A673 (cell line): ENCODE data around the gene LYSET. TPM values are rescaled to one million over a fixed set of nuclear protein-coding genes. Genes with fewer than 3 reads are reported as not detected.
A peak's percentile ranks its signal among the peaks of the same experiment; 100 is the strongest.

Experiments used
- BruUV-seq: library from RNA; stranded (reverse); fragments of 400-500 nt; replicated peaks from 2 replicates; lab custom pipeline; 2021; lab: Mats Ljungman, UMichigan
- CTCF ChIA-PET: fragments of 300-600 bp; sonication (Branson Sonifier 250); formaldehyde crosslinking; loops from one replicate; lab custom pipeline; 2022; ENCODE audit warnings: antibody characterized with exemption; lab: Charles Lee
- POLR2A ChIA-PET: fragments of 300-600 bp; sonication (Branson Sonifier 250); formaldehyde crosslinking; loops from one replicate; lab custom pipeline; 2022; ENCODE audit warnings: antibody characterized with exemption; ENCODE audit not compliant: low non-redundant PET; lab: Charles Lee
- DNase-seq: peaks from one replicate; pipeline ENCODE4 v3.0.0-alpha.2; 2015; ENCODE audit warnings: low spot score
- H3K27ac ChIP-seq: fragments of 200-600 bp; sonication (generic); 2 replicates; pipeline ENCODE4 v1.5.1; 2016; ENCODE audit warnings: mixed run types, low read depth, mild to moderate bottlenecking, mixed read lengths, antibody characterized with exemption, low read length; ENCODE audit not compliant: poor library complexity, severe bottlenecking
- H3K27me3 ChIP-seq: fragments of 200-600 bp; sonication (generic); replicated peaks from 2 replicates; pipeline ENCODE4 v1.6.1; 2017; ENCODE audit warnings: mixed run types, low read depth, mild to moderate bottlenecking, mixed read lengths, antibody characterized with exemption, low read length; ENCODE audit not compliant: insufficient read depth, poor library complexity
- H3K36me3 ChIP-seq: fragments of 200-600 bp; sonication (generic); 2 replicates; pipeline ENCODE4 v1.6.1; 2016; ENCODE audit warnings: mixed run types, mild to moderate bottlenecking, mixed read lengths, antibody characterized with exemption, low read length; ENCODE audit not compliant: insufficient read depth, poor library complexity, severe bottlenecking
- H3K4me1 ChIP-seq: fragments of 200-600 bp; sonication (generic); 2 replicates; pipeline ENCODE4 v1.6.1; 2017; ENCODE audit warnings: mixed run types, mild to moderate bottlenecking, mixed read lengths, antibody characterized with exemption, low read length; ENCODE audit not compliant: insufficient read depth, poor library complexity, severe bottlenecking
- H3K4me3 ChIP-seq: fragments of 200-600 bp; sonication (generic); 2 replicates; pipeline ENCODE4 v1.5.1; 2016; ENCODE audit warnings: low read depth, mixed run types, mild to moderate bottlenecking, mixed read lengths, low read length; ENCODE audit not compliant: poor library complexity, severe bottlenecking
- H3K9me3 ChIP-seq: fragments of 200-600 bp; sonication (generic); 2 replicates; pipeline ENCODE4 v1.6.1; 2016; ENCODE audit warnings: mixed run types, low read depth, mild to moderate bottlenecking, mixed read lengths, antibody characterized with exemption, low read length; ENCODE audit not compliant: poor library complexity, severe bottlenecking
- CTCF ChIP-seq: fragments of 300-800, 200-600 bp; sonication (generic); conservative IDR thresholded peaks from 2 replicates; pipeline ENCODE4 v1.5.1; 2017; ENCODE audit warnings: low read depth, mild to moderate bottlenecking, antibody characterized with exemption, low read length, moderate library complexity, mixed read lengths
- EZH2 ChIP-seq: fragments of 200-600 bp; sonication (generic); IDR thresholded peaks from 2 replicates; pipeline ENCODE4 v1.6.1; 2017; ENCODE audit warnings: borderline replicate concordance, low read depth, mild to moderate bottlenecking, mixed read lengths, antibody characterized with exemption, low read length; ENCODE audit not compliant: poor library complexity, severe bottlenecking
- intact Hi-C: fragments of 100-400 bp; cut with micrococcal nuclease; formaldehyde crosslinking; loops from one replicate; pipeline ENCODE4 v1.10.0; 2022; ENCODE audit not compliant: unreplicated experiment
- total RNA-seq: library from RNA; stranded (reverse); gene quantifications from 2 replicates; pipeline ENCODE4 v1.2.3, GENCODE V29; 2021

The LYSET gene
- total RNA-seq, 1 experiment from 2014 or later: 26.8 TPM

- TF ChIP-seq EZH2 (no peak), CTCF (no peak)
- ChIA-PET CTCF (interaction anchor here (1.2 kb wide), 1 partner anchor 62 kb away, joined by 3 read pairs; no protein-coding TSS in a partner anchor), POLR2A (no interaction called here)
- Histone ChIP-seq H3K36me3 (no peaks in the 10 kb centered on the region), H3K27ac (no peak overlapping the region), H3K9me3 (no peaks in the 10 kb centered on the region), H3K4me1 (no peaks in the 10 kb centered on the region), H3K4me3 (no peak overlapping the region), H3K27me3 (no peaks in the 10 kb centered on the region)
- DNase-seq: no peak
- intact Hi-C loops: no loop called here
- BruUV-seq: no TSS peak
Observed at GRCh38 chr14:93175492-93175891, 9.6 kb upstream of the LYSET start.

DNA sequence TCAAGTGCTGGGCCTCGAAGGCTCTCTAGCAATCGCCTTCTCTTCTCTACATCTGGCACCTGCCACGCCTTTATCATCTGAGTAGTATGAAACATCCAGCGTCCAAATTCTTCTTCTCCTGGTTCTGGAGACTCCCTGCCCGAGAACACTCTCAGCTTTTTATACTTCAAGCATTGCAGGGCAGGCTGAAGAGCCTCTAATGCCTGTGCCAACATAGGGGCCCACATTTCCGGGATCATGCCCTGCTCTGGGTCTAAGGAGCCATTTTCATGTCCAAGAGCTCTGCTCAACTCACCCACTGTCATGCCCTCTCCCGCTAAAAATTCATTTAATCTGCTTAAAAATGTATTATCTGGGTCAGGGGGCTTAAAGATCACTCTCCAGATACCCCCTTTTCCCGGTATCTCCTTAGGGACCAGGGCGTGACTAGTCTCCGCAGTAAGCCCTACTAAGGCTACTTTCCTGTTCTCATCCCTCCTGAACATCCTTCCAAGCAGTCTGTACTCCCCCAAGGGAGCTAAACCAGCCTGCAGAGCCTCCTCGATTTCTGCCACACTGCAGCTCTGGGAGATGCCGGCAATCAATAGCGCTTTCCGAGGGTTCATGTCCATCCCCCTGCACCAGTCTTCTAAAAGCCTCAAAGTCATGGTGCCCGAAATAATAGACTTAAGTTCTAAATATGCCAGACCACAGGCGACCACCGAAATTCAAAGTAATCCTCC is 1.4 kb upstream of the LYSET start:
- H3K36me3 ChIP-seq: peaks cover 18% of the 10 kb centered on the region
- H3K4me1 ChIP-seq: peaks cover 10% of the 10 kb centered on the region
- peak overlapping the region; percentile 98 for H3K27ac ChIP-seq
- no peaks in the 10 kb centered on the region for H3K9me3 ChIP-seq
- H3K4me3 ChIP-seq: peak overlapping the region; percentile 100
- H3K27me3 ChIP-seq: no peaks in the 10 kb centered on the region
- ChIA-PET POLR2A (interaction anchor here (0.6 kb wide), 1 partner anchor 15 kb away, joined by 3 read pairs; no protein-coding TSS in a partner anchor), CTCF (interaction anchor here (1.0 to 1.9 kb wide), 2 partner anchors 35 to 68 kb away, joined by 5 to 6 read pairs; partner anchors contain the start of gene ITPK1)
- intact Hi-C loops: no loop called here
- no peak for DNase-seq
- TSS peak; percentile 71 for BruUV-seq
- TF ChIP-seq EZH2 (no peak), CTCF (no peak)

DNA sequence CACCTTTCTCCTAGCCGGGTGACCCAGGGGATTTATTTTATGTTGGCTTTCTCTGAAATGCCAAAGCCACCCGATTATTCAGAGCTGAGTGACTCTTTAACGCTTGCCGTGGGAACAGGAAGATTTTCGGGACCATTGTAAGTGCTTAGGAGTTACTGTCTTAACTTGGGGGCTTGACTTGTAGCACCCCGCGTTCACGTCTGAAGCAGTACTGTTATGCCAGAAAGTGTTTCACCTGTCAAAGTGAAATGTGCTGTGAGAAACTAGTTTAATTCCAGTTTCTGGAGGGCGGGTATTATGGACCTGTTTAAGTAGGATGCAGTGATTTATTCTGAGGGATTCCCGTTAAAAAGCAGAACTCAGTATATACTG is 218 bp downstream of the LYSET start:
- Histone ChIP-seq H3K27ac (peak overlapping the region; percentile 98), H3K4me1 (peaks cover 10% of the 10 kb centered on the region), H3K36me3 (peaks cover 26% of the 10 kb centered on the region), H3K4me3 (peak overlapping the region; percentile 100), H3K27me3 (no peaks in the 10 kb centered on the region), H3K9me3 (no peaks in the 10 kb centered on the region)
- TF ChIP-seq CTCF (no peak), EZH2 (no peak)
- ChIA-PET POLR2A (interaction anchor here (0.6 kb wide), 1 partner anchor 346 kb away, joined by 5 read pairs; no protein-coding TSS in a partner anchor), CTCF (interaction anchor here (1.9 kb wide), 1 partner anchor 70 kb away, joined by 6 read pairs; the partner anchor contains the start of gene ITPK1)
- DNase-seq: no peak
- intact Hi-C loops: no loop called here
- no TSS peak for BruUV-seq
